PFSK-1 (cell line): ENCODE results near the gene RYK.

Source experiments
- FOXP2 ChIP-seq: optimal IDR thresholded peaks from 2 replicates; pipeline ENCODE3; 2011; ENCODE audit warnings: borderline replicate concordance, control low read depth, inconsistent platforms; ENCODE audit not compliant: insufficient read depth; ENCODE audit errors: extremely low read length, extremely low read depth
- POLR2AphosphoS5 ChIP-seq: IDR thresholded peaks from 2 replicates; pipeline ENCODE4 v1.6.1; 2012; ENCODE audit warnings: low read depth, mild to moderate bottlenecking, control low read depth, low read length, moderate library complexity
- REST ChIP-seq, 2 experiments: IDR thresholded peaks; 2 replicates each; pipeline versions ENCODE4 v1.6.1 to v1.8.0; 2011 to 2012; ENCODE audit warnings: low read depth in 2 of 2, low read length in 2 of 2, control low read depth in 1 of 2, inconsistent platforms in 1 of 2, mild to moderate bottlenecking in 1 of 2, moderate library complexity in 1 of 2; ENCODE audit not compliant: insufficient read depth in 1 of 2
- SIN3A ChIP-seq: IDR thresholded peaks from 2 replicates; pipeline ENCODE4 v1.6.1; 2012; ENCODE audit warnings: mild to moderate bottlenecking, low read length, moderate library complexity, borderline replicate concordance; ENCODE audit not compliant: insufficient read depth
- TAF1 ChIP-seq: IDR thresholded peaks from 2 replicates; pipeline ENCODE4 v1.6.1; 2012; ENCODE audit warnings: low read length, control low read depth, borderline replicate concordance; ENCODE audit not compliant: insufficient read depth

Gene RYK

GRCh38 chr3:134277066-134277660 lies 26.5 kb upstream of the RYK start:
- TF ChIP-seq REST (IDR thresholded peaks at IDR 0.05; ENCODE audit: insufficient read depth in 1 of 2, low read depth in 2 of 2, low read length in 2 of 2) (no peak), POLR2AphosphoS5 (no peak), FOXP2 (no peak), SIN3A (no peak), TAF1 (no peak)

- TF ChIP-seq REST (IDR thresholded peaks at IDR 0.05; ENCODE audit: insufficient read depth in 1 of 2, low read depth in 2 of 2, low read length in 2 of 2), result no peak
- TF ChIP-seq FOXP2, result no peak
- no peak for TF ChIP-seq POLR2AphosphoS5
- TF ChIP-seq SIN3A, result no peak
- no peak for TF ChIP-seq TAF1
These were observed 25.4 kb upstream of the RYK start for GRCh38 chr3:134276086-134276485.

GRCh38 chr3:134274571-134274970 lies 23.9 kb upstream of the RYK start:
- TF ChIP-seq SIN3A (no peak), POLR2AphosphoS5 (no peak), TAF1 (no peak), REST (IDR thresholded peaks at IDR 0.05; ENCODE audit: insufficient read depth in 1 of 2, low read depth in 2 of 2, low read length in 2 of 2) (no peak), FOXP2 (no peak)

GRCh38 chr3:134267996-134268395 lies 17.3 kb upstream of the RYK start:
- no peak for TF ChIP-seq POLR2AphosphoS5

GRCh38 chr3:134260987-134261386 lies 10.3 kb upstream of the RYK start:
- no peak for TF ChIP-seq TAF1
- no peak for TF ChIP-seq FOXP2
- TF ChIP-seq REST (IDR thresholded peaks at IDR 0.05; ENCODE audit: insufficient read depth in 1 of 2, low read depth in 2 of 2, low read length in 2 of 2), result no peak
- TF ChIP-seq SIN3A, result no peak
- no peak for TF ChIP-seq POLR2AphosphoS5
